GM12878 (cell line): Measurements from ENCODE around the gene SUMF1.

ENCODE experiments used
- CTCF ChIP-seq, 3 experiments: IDR thresholded peaks in 2 of 3; conservative IDR thresholded peaks in 1 of 3; 2 replicates each; pipeline ENCODE4 v1.5.1; 2011; ENCODE audit warnings: low read depth in 3 of 3, low read length in 3 of 3, mild to moderate bottlenecking in 3 of 3, control low read depth in 2 of 3, moderate library complexity in 2 of 3, inconsistent platforms in 1 of 3, mixed read lengths in 1 of 3; ENCODE audit not compliant: control insufficient read depth in 2 of 3, insufficient read depth in 1 of 3; ENCODE audit errors: extremely low read depth in 1 of 3
- POLR2A ChIP-seq: IDR thresholded peaks from 2 replicates; pipeline ENCODE4 v1.6.1; 2011; ENCODE audit warnings: low read depth, mild to moderate bottlenecking, low read length
- SRF ChIP-seq, 2 experiments: IDR thresholded peaks; 2 replicates each; pipeline ENCODE4 v1.6.1; 2011; ENCODE audit warnings: low read depth in 2 of 2, low read length in 2 of 2, mild to moderate bottlenecking in 1 of 2, moderate library complexity in 1 of 2
- ZBTB11 ChIP-seq: fragments of 450-650 bp; formaldehyde crosslinking; IDR thresholded peaks from 2 replicates; pipeline ENCODE4 v1.5.0; 2022; ENCODE audit warnings: mild to moderate bottlenecking, missing genetic modification characterization

- TF ChIP-seq CTCF (IDR thresholded peaks at IDR 0.05 in 2 of 3, conservative IDR thresholded peaks at IDR 0.05 in 1 of 3; ENCODE audit: control insufficient read depth in 2 of 3, extremely low read depth in 1 of 3, insufficient read depth in 1 of 3, low read depth in 3 of 3, low read length in 3 of 3) (no peak), SRF (IDR thresholded peaks at IDR 0.05; ENCODE audit: low read depth in 2 of 2, low read length in 2 of 2) (no peak), POLR2A (no peak), ZBTB11 (CRISPR knock-in tag) (no peak)
Measured at GRCh38 chr3:4429648-4430350, 37.3 kb downstream of the SUMF1 start.
